Measurements from ENCODE around the gene CELF1. TPM values are rescaled to one million over a fixed set of nuclear protein-coding genes. Genes with fewer than 3 reads are reported as not detected.

CELF1 gene
- total and polyA plus RNA-seq, 2 of the 13 experiments (the other 11 are each of a cell fraction or from before 2014, with no cell fraction given), result 69.0 to 80.1 TPM

DNA sequence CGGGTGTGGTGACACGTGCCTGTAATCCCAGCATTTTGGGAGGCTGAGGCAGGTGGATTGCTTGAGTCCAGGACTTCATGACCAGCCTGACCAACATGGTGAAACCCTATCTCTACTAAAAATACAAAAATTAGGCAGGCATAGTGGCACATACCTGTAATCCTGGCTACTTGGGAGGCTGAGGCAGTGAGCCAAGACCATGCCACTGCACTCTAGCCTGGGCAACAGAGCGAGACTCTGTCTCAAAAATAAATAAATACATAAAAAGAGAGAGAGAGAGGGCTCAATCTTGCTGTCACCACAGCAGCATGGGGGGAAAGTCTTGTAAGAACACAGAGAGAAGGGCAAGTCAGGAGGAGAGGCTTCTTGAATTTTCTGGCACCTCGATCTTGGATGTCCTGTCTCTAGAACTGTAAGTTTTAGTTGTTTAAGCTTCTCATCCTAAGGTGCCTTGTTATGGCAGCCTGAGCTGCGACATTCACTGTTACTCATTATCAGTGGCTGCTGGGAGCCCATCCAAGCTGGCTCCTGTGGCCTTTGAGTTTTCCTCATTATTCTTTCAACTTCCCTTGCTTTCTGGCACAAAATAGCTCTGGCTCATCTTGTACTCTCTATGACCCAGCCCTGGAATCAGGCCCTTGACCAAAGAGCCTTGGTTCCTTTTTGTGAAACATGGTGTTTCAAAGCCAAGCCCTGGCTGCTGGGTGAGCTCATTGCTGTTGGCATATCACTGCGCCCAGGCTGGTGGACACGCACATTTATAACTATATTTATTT, 118.7 kb downstream of the CELF1 start:
- ChIA-PET POLR2A (interaction anchor here (2.3 kb wide), 1 partner anchor 25 kb away, joined by 6 read pairs; the partner anchor contains the start of gene SLC39A13), CTCF (ENCODE audit: low intra/inter-chr PET ratio, low total read pairs) (no interaction called here)
- no peaks in the 10 kb centered on the region for H3K36me3 ChIP-seq (replicated peaks in 1 of 2; ENCODE audit: control insufficient read depth in 1 of 2, insufficient read depth in 2 of 2, low read length in 2 of 2)
- in situ Hi-C loops (cut with HindIII; ENCODE audit: extremely low pct_ligation_motif_present, low pct_unique_long_range_greater_than_20kb) (no loop called here), intact Hi-C loops (cut with micrococcal nuclease; ENCODE audit: unreplicated experiment) (no loop called here)
- no peaks in the 10 kb centered on the region for H3K9me3 ChIP-seq (ENCODE audit: low read length)
- H3K9ac ChIP-seq (ENCODE audit: insufficient read depth, low read depth, low read length), result no peak overlapping the region
- FAIRE-seq, result no peak
- H3K27ac ChIP-seq (ENCODE audit: extremely low read length, insufficient read depth, low read length), result no peak overlapping the region
- no peak for ATAC-seq
- H3K27me3 ChIP-seq (ENCODE audit: control insufficient read depth in 1 of 2, insufficient read depth in 2 of 2, low read length in 2 of 2), result no peaks in the 10 kb centered on the region; a peak in 1 of 5 replicates
- no peak overlapping the region for H3K4me3 ChIP-seq (replicated peaks in 1 of 3; ENCODE audit: insufficient read depth in 1 of 3, low read depth in 2 of 3, low read length in 3 of 3)
- H3K4me2 ChIP-seq (ENCODE audit: low read depth, low read length), result no peak overlapping the region
- no peak overlapping the region for H2AFZ ChIP-seq (ENCODE audit: low read length)
- H4K20me1 ChIP-seq (ENCODE audit: insufficient read depth, low read length), result no peaks in the 10 kb centered on the region
- peaks cover 85% of the 10 kb centered on the region for H3K4me1 ChIP-seq (ENCODE audit: insufficient read depth, low read length)
- BruUV-seq (replicated peaks), result no TSS peak
- H3K79me2 ChIP-seq (ENCODE audit: insufficient read depth, low read length), result no peaks in the 10 kb centered on the region
- no peak for DNase-seq (ENCODE audit: low spot score)
- WGBS (ENCODE audit: low lambda C conversion rate), result 82% methylated on average over 7 of the region's 7 CpGs
- TF ChIP-seq NFRKB (IDR thresholded peaks at IDR 0.05), result no peak
- TF ChIP-seq, protein P1, sequence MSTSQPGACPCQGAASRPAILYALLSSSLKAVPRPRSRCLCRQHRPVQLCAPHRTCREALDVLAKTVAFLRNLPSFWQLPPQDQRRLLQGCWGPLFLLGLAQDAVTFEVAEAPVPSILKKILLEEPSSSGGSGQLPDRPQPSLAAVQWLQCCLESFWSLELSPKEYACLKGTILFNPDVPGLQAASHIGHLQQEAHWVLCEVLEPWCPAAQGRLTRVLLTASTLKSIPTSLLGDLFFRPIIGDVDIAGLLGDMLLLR (CRISPR knock-in tag; IDR thresholded peaks at IDR 0.05), result no peak
- no peak for TF ChIP-seq KAT2B (IDR thresholded peaks at IDR 0.05; ENCODE audit: borderline replicate concordance, low read depth, low read length)
- TF ChIP-seq NONO (IDR thresholded peaks at IDR 0.05), result no peak
- no peak for TF ChIP-seq NONO (CRISPR knock-in tag; conservative IDR thresholded peaks at IDR 0.05)
- TF ChIP-seq ZNF253 (CRISPR knock-in tag; IDR thresholded peaks at IDR 0.05; ENCODE audit: borderline replicate concordance), result no peak
- no peak for TF ChIP-seq KLF15 (CRISPR knock-in tag; IDR thresholded peaks at IDR 0.05; ENCODE audit: borderline replicate concordance)
- TF ChIP-seq, protein P2, sequence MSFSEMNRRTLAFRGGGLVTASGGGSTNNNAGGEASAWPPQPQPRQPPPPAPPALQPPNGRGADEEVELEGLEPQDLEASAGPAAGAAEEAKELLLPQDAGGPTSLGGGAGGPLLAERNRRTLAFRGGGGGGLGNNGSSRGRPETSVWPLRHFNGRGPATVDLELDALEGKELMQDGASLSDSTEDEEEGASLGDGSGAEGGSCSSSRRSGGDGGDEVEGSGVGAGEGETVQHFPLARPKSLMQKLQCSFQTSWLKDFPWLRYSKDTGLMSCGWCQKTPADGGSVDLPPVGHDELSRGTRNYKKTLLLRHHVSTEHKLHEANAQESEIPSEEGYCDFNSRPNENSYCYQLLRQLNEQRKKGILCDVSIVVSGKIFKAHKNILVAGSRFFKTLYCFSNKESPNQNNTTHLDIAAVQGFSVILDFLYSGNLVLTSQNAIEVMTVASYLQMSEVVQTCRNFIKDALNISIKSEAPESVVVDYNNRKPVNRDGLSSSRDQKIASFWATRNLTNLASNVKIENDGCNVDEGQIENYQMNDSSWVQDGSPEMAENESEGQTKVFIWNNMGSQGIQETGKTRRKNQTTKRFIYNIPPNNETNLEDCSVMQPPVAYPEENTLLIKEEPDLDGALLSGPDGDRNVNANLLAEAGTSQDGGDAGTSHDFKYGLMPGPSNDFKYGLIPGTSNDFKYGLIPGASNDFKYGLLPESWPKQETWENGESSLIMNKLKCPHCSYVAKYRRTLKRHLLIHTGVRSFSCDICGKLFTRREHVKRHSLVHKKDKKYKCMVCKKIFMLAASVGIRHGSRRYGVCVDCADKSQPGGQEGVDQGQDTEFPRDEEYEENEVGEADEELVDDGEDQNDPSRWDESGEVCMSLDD (CRISPR knock-in tag; IDR thresholded peaks at IDR 0.05; ENCODE audit: borderline replicate concordance), result no peak
- TF ChIP-seq, protein P3, sequence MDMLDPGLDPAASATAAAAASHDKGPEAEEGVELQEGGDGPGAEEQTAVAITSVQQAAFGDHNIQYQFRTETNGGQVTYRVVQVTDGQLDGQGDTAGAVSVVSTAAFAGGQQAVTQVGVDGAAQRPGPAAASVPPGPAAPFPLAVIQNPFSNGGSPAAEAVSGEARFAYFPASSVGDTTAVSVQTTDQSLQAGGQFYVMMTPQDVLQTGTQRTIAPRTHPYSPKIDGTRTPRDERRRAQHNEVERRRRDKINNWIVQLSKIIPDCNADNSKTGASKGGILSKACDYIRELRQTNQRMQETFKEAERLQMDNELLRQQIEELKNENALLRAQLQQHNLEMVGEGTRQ (IDR thresholded peaks at IDR 0.05; ENCODE audit: low read depth, low read length), result no peak
- TF ChIP-seq, protein P3 (CRISPR knock-in tag; IDR thresholded peaks at IDR 0.05; ENCODE audit: borderline replicate concordance), result no peak
- TF ChIP-seq, protein P4, sequence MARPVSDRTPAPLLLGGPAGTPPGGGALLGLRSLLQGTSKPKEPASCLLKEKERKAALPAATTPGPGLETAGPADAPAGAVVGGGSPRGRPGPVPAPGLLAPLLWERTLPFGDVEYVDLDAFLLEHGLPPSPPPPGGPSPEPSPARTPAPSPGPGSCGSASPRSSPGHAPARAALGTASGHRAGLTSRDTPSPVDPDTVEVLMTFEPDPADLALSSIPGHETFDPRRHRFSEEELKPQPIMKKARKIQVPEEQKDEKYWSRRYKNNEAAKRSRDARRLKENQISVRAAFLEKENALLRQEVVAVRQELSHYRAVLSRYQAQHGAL (CRISPR knock-in tag; IDR thresholded peaks at IDR 0.05; ENCODE audit: not compliant biosample characterization), result no peak
- no peak for TF ChIP-seq ZSCAN22 (CRISPR knock-in tag; IDR thresholded peaks at IDR 0.05)
- TF ChIP-seq, protein P5, sequence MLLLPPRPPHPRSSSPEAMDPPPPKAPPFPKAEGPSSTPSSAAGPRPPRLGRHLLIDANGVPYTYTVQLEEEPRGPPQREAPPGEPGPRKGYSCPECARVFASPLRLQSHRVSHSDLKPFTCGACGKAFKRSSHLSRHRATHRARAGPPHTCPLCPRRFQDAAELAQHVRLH (CRISPR knock-in tag; IDR thresholded peaks at IDR 0.05; ENCODE audit: borderline replicate concordance, low read depth), result no peak
- no peak for TF ChIP-seq MEIS2 (CRISPR knock-in tag; IDR thresholded peaks at IDR 0.05)
- no peak for TF ChIP-seq ZNF264 (CRISPR knock-in tag; IDR thresholded peaks at IDR 0.05)
- no peak for TF ChIP-seq RFXANK (CRISPR knock-in tag; IDR thresholded peaks at IDR 0.05)
- TF ChIP-seq, protein P6, sequence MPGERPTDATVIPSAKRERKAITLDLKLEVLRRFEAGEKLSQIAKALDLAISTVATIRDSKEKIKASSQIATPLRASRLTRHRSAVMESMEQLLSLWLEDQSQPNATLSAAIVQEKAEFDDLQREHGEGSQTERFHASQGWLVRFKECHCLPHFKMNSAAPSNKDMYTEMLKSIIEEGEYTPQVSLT (CRISPR knock-in tag; IDR thresholded peaks at IDR 0.05; ENCODE audit: borderline replicate concordance, low read depth), result no peak
- TF ChIP-seq ELF4 (CRISPR knock-in tag; IDR thresholded peaks at IDR 0.05; ENCODE audit: borderline replicate concordance), result no peak
